Dedifferentiated amniotic fluid mesenchymal stem cell (primary cell): Measurements from ENCODE around the gene CTBP2.

Experiments
- DNase-seq: peaks from one replicate; pipeline ENCODE4 v3.0.0-alpha.2; 2016; ENCODE audit errors: extremely low spot score

CTBP2 gene

GRCh38 chr10:125159932-125160855 lies at the start of gene CTBP2:
CTBP2 (minus strand) TSS chr10:125160563.
- DNase-seq = no peak

- no peak for DNase-seq
Measured at GRCh38 chr10:125209591-125210355, 49.4 kb upstream of the CTBP2 start.

- no peak for DNase-seq
Measured at GRCh38 chr10:125208854-125209565, 48.6 kb upstream of the CTBP2 start.

- DNase-seq = no peak
Measured at GRCh38 chr10:125206623-125207022, 46.3 kb upstream of the CTBP2 start.

GRCh38 chr10:125205431-125205830 lies 45.1 kb upstream of the CTBP2 start:
- no peak for DNase-seq

- no peak for DNase-seq
Measured at GRCh38 chr10:125204400-125204799, 44.0 kb upstream of the CTBP2 start.

GRCh38 chr10:125203186-125203800 lies 42.9 kb upstream of the CTBP2 start:
- no peak for DNase-seq

GRCh38 chr10:125201791-125202622 lies 41.6 kb upstream of the CTBP2 start:
- no peak for DNase-seq

- DNase-seq = no peak
Measured at GRCh38 chr10:125201108-125201524, 40.8 kb upstream of the CTBP2 start.

GRCh38 chr10:125200396-125200795 lies 40.0 kb upstream of the CTBP2 start:
- no peak for DNase-seq

GRCh38 chr10:125199270-125199669 lies 38.9 kb upstream of the CTBP2 start:
- no peak for DNase-seq

GRCh38 chr10:125194814-125195213 lies 34.5 kb upstream of the CTBP2 start:
- no peak for DNase-seq

- no peak for DNase-seq
Measured at GRCh38 chr10:125193306-125193877, 33.0 kb upstream of the CTBP2 start.

- no peak for DNase-seq
Measured at GRCh38 chr10:125192620-125193019, 32.3 kb upstream of the CTBP2 start.

GRCh38 chr10:125192005-125192404 lies 31.6 kb upstream of the CTBP2 start:
- DNase-seq = no peak

GRCh38 chr10:125190946-125191345 lies 30.6 kb upstream of the CTBP2 start:
- no peak for DNase-seq

- DNase-seq = no peak
Measured at GRCh38 chr10:125190414-125190813, 30.1 kb upstream of the CTBP2 start.

GRCh38 chr10:125189162-125189561 lies 28.8 kb upstream of the CTBP2 start:
- no peak for DNase-seq

GRCh38 chr10:125187238-125188194 lies 27.2 kb upstream of the CTBP2 start:
- no peak for DNase-seq
